HEK293T (cell line): ENCODE data around the gene ZNF205.
"Not testable (repeated sequence)": the region's sequence is repeated elsewhere in the genome, so short reads cannot be mapped to it uniquely, and the experiment has no call there.

Source experiments
- CTCF ChIA-PET: fragments of 350-600 bp; formaldehyde crosslinking; extraction: SDS; loops from one replicate; lab custom pipeline; 2021; ENCODE audit warnings: antibody characterized with exemption, inconsistent platforms; lab: Yijun Ruan, JAX
- POLR2A ChIA-PET: fragments of 350-600 bp; formaldehyde crosslinking; extraction: SDS; loops from one replicate; lab custom pipeline; 2020; ENCODE audit warnings: antibody characterized with exemption, inconsistent platforms; lab: Yijun Ruan, JAX
- DNase-seq: peaks from one replicate; pipeline ENCODE4 v3.0.0; 2012; ENCODE audit warnings: mixed read lengths; ENCODE audit errors: extremely low spot score
- BHLHE40 ChIP-seq: fragments of 450-650 bp; IDR thresholded peaks from 2 replicates; pipeline ENCODE4 v1.6.1; 2016; ENCODE audit warnings: mild to moderate bottlenecking, moderate library complexity, borderline replicate concordance
- CTBP1 ChIP-seq: fragments of 450-650 bp; IDR thresholded peaks from 2 replicates; pipeline ENCODE4 v1.6.1; 2016; ENCODE audit warnings: borderline replicate concordance
- ELF4 ChIP-seq: fragments of 450-650 bp; IDR thresholded peaks from 2 replicates; pipeline ENCODE4 v1.6.1; 2017; ENCODE audit warnings: antibody characterized with exemption
- FOXA1 ChIP-seq: fragments of 450-650 bp; IDR thresholded peaks from 2 replicates; pipeline ENCODE4 v1.6.1; 2016; ENCODE audit warnings: mild to moderate bottlenecking
- FOXK2 ChIP-seq: fragments of 450-650 bp; IDR thresholded peaks from 2 replicates; pipeline ENCODE4 v1.6.1; 2016; ENCODE audit warnings: mild to moderate bottlenecking
- FOXM1 ChIP-seq: fragments of 450-650 bp; IDR thresholded peaks from 2 replicates; pipeline ENCODE4 v1.6.1; 2017; ENCODE audit warnings: mild to moderate bottlenecking, borderline replicate concordance
- L3MBTL2 ChIP-seq: fragments of 450-650 bp; conservative IDR thresholded peaks from 2 replicates; pipeline ENCODE4 v1.6.1; 2016; ENCODE audit warnings: mild to moderate bottlenecking
- LEF1 ChIP-seq: fragments of 450-650 bp; IDR thresholded peaks from 2 replicates; pipeline ENCODE4 v1.6.1; 2017; ENCODE audit warnings: mild to moderate bottlenecking, borderline replicate concordance
- NFRKB ChIP-seq: fragments of 450-650 bp; IDR thresholded peaks from 2 replicates; pipeline ENCODE4 v1.6.1; 2016; ENCODE audit warnings: mild to moderate bottlenecking, moderate library complexity
- PKNOX1 ChIP-seq: fragments of 450-650 bp; IDR thresholded peaks from 2 replicates; pipeline ENCODE4 v1.6.1; 2016
- SP1 ChIP-seq: fragments of 450-650 bp; IDR thresholded peaks from 2 replicates; pipeline ENCODE4 v1.6.1; 2017
- SUZ12 ChIP-seq: fragments of 450-650 bp; IDR thresholded peaks from 2 replicates; pipeline ENCODE4 v1.6.1; 2016; ENCODE audit warnings: mild to moderate bottlenecking
- TARDBP ChIP-seq: fragments of 450-650 bp; IDR thresholded peaks from 2 replicates; pipeline ENCODE4 v1.6.1; 2016
- ZNF384 ChIP-seq: fragments of 450-650 bp; IDR thresholded peaks from 2 replicates; pipeline ENCODE4 v1.6.1; 2016

ZNF205 gene

GRCh38 chr16:3164121-3164991 lies 52.0 kb downstream of the ZNF205 start:
- ChIA-PET POLR2A (no interaction called here), CTCF (no interaction called here)
- no peak for DNase-seq
- no peak for TF ChIP-seq NFRKB
- no peak for TF ChIP-seq TARDBP
- TF ChIP-seq L3MBTL2, result no peak
- TF ChIP-seq FOXK2, result no peak
- no peak for TF ChIP-seq SP1
- no peak for TF ChIP-seq ZNF384
- no peak for TF ChIP-seq FOXM1
- TF ChIP-seq CTBP1, result no peak
- TF ChIP-seq ELF4, result no peak
- no peak for TF ChIP-seq PKNOX1
- TF ChIP-seq LEF1, result no peak
- no peak for TF ChIP-seq SUZ12
- no peak for TF ChIP-seq BHLHE40
- no peak for TF ChIP-seq FOXA1

GRCh38 chr16:3165111-3165822 lies 52.9 kb downstream of the ZNF205 start:
- no peak for DNase-seq
- TF ChIP-seq ELF4, result no peak
- TF ChIP-seq BHLHE40, result no peak
- CTCF ChIA-PET, result interaction anchor here (1.0 kb wide), 1 partner anchor 15 kb away, joined by 8 read pairs; no protein-coding TSS in a partner anchor
- POLR2A ChIA-PET, result interaction anchor here (1.0 kb wide), 1 partner anchor 14 kb away, joined by 3 read pairs; no protein-coding TSS in a partner anchor

GRCh38 chr16:3166505-3166886 lies 54.1 kb downstream of the ZNF205 start:
- ChIA-PET CTCF (interaction anchor here (1.0 kb wide), 1 partner anchor 16 kb away, joined by 8 read pairs; no protein-coding TSS in a partner anchor), POLR2A (interaction anchor here (1.0 kb wide), 1 partner anchor 16 kb away, joined by 3 read pairs; no protein-coding TSS in a partner anchor)
- TF ChIP-seq FOXM1 (no peak), FOXK2 (no peak)
- no peak for DNase-seq

- DNase-seq, result not testable (repeated sequence)
- POLR2A ChIA-PET, result interaction anchor here (1.3 to 1.8 kb wide), 3 partner anchors 11 to 34 kb away, joined by 4 to 10 read pairs (median 5); partner anchors contain the start of gene ZNF213
- CTCF ChIA-PET, result interaction anchor here (0.8 to 1.6 kb wide), 2 partner anchors 11 to 138 kb away, joined by 3 to 4 read pairs; no protein-coding TSS in a partner anchor
These were observed 56.3 kb downstream of the ZNF205 start for GRCh38 chr16:3168729-3169128.
